ENCODE data around the gene ATL2. TPM values are rescaled to one million over a fixed set of nuclear protein-coding genes. Genes with fewer than 3 reads are reported as not detected.
"Not testable (repeated sequence)": the region's sequence is repeated elsewhere in the genome, so short reads cannot be mapped to it uniquely, and the experiment has no call there.

The ATL2 gene
- total and polyA plus RNA-seq, 2 experiments from 2014 or later = 28.0 to 72.4 TPM

DNA sequence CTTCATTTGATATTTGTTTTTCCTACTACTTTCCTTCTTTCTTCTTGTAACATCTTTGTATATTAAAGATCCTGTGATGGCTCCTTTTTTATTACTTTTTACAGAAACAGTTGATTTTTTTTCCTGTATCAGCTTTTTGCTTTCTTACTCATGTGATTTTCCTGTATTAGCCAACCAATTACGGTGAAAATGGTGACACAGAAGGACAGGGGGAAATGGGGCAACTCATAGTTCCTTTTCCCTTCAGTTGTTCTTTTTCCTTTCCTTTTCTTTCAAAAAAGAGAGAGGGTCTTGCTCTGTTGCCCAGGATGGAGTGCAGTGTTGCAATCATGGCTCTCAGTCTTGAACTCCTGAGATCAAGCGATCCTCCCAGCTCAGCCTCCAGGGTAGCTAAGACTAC is 117.8 kb downstream of the ATL2 start:
- Histone ChIP-seq H3K4me3 (no peak overlapping the region), H3K4me1 (ENCODE audit: insufficient read depth) (no peaks in the 10 kb centered on the region), H3K9me3 (ENCODE audit: low read depth) (no peaks in the 10 kb centered on the region), H3K36me3 (replicated peaks; ENCODE audit: insufficient read depth, low read depth) (no peaks in the 10 kb centered on the region), H3K9me2 (replicated peaks; ENCODE audit: insufficient read depth) (no peaks in the 10 kb centered on the region), H3K27ac (no peak overlapping the region), H3K27me3 (no peaks in the 10 kb centered on the region), H3K79me2 (no peaks in the 10 kb centered on the region), H4K20me1 (ENCODE audit: insufficient read depth, poor library complexity, severe bottlenecking) (no peaks in the 10 kb centered on the region), H2AFZ (no peak overlapping the region), H3K4me2 (no peak overlapping the region)
- no peak for DNase-seq (ENCODE audit: low spot score)
- WGBS (ENCODE audit: low lambda C conversion rate, missing lambda C conversion rate) = 89% methylated on average over 2 of the region's 2 CpGs
- TF ChIP-seq EZH2 (IDR thresholded peaks at IDR 0.05; ENCODE audit: borderline replicate concordance) (no peak), EZH2phosphoT487 (IDR thresholded peaks at IDR 0.05; ENCODE audit: low read depth, severe bottlenecking, unreplicated experiment) (no peak)

DNA sequence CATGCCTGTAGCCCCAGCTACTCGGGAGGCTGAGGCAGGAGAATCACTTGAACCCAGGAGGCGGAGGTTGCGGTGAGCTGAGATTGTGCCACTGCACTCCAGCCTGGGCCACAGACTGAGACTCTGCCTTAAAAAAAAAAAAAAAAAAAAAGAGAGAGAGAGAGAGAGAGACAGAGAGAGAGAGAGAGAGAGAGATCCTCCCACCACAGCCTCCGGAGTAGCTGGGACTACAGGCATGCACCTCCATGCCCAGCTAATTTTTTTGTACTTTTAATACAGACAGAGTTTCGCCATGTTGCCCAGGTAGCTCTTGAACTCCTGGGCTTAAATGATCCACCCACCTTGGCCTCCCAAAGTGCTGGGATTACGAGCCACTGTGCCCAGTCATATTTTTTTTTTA is 119.4 kb downstream of the ATL2 start:
- not testable (repeated sequence) for H3K79me2 ChIP-seq; H3K36me3 ChIP-seq (replicated peaks; ENCODE audit: insufficient read depth, low read depth); H2AFZ ChIP-seq; H3K4me3 ChIP-seq; H3K9me2 ChIP-seq (replicated peaks; ENCODE audit: insufficient read depth); H3K9me3 ChIP-seq (ENCODE audit: low read depth); DNase-seq (ENCODE audit: low spot score); H3K4me1 ChIP-seq (ENCODE audit: insufficient read depth); H3K4me2 ChIP-seq; H3K27me3 ChIP-seq; H4K20me1 ChIP-seq (ENCODE audit: insufficient read depth, poor library complexity, severe bottlenecking); H3K27ac ChIP-seq
- 94% methylated on average over 6 of the region's 6 CpGs for whole genome bisulfite sequencing (ENCODE audit: low lambda C conversion rate, missing lambda C conversion rate)

DNA sequence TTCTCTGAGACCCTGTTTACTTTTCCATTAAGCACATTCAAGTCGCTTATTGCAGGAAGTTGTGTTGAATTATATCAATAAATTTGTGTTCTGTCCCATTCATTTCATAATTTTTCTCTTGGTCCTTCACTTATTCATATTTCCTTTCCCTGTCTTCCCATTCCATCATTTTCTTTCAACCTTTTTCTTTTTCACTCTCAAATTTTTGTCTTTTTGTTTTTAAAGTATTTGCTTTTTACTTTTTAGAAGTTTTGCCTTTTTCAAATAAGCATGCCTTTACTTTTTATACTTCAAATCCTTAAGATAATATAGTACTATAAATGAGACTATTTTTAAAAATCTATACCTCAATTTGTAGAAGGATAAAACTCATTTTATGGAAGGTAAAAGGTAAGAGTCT is 120.5 kb downstream of the ATL2 start:
- Histone ChIP-seq H3K4me1 (ENCODE audit: insufficient read depth) (no peaks in the 10 kb centered on the region), H3K27me3 (no peaks in the 10 kb centered on the region), H3K4me2 (no peak overlapping the region), H3K9me3 (ENCODE audit: low read depth) (no peaks in the 10 kb centered on the region), H3K27ac (no peak overlapping the region), H3K9me2 (replicated peaks; ENCODE audit: insufficient read depth) (no peaks in the 10 kb centered on the region), H3K36me3 (replicated peaks; ENCODE audit: insufficient read depth, low read depth) (no peaks in the 10 kb centered on the region), H4K20me1 (ENCODE audit: insufficient read depth, poor library complexity, severe bottlenecking) (no peaks in the 10 kb centered on the region), H3K4me3 (no peak overlapping the region), H3K79me2 (no peaks in the 10 kb centered on the region), H2AFZ (no peak overlapping the region)
- TF ChIP-seq, protein P1, sequence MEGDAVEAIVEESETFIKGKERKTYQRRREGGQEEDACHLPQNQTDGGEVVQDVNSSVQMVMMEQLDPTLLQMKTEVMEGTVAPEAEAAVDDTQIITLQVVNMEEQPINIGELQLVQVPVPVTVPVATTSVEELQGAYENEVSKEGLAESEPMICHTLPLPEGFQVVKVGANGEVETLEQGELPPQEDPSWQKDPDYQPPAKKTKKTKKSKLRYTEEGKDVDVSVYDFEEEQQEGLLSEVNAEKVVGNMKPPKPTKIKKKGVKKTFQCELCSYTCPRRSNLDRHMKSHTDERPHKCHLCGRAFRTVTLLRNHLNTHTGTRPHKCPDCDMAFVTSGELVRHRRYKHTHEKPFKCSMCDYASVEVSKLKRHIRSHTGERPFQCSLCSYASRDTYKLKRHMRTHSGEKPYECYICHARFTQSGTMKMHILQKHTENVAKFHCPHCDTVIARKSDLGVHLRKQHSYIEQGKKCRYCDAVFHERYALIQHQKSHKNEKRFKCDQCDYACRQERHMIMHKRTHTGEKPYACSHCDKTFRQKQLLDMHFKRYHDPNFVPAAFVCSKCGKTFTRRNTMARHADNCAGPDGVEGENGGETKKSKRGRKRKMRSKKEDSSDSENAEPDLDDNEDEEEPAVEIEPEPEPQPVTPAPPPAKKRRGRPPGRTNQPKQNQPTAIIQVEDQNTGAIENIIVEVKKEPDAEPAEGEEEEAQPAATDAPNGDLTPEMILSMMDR (IDR thresholded peaks at IDR 0.05; ENCODE audit: poor library complexity) = no peak
- TF ChIP-seq EZH2phosphoT487 (IDR thresholded peaks at IDR 0.05; ENCODE audit: low read depth, severe bottlenecking, unreplicated experiment) = no peak
- no peak for TF ChIP-seq EZH2 (IDR thresholded peaks at IDR 0.05; ENCODE audit: borderline replicate concordance)
- WGBS (ENCODE audit: low lambda C conversion rate, missing lambda C conversion rate) = 80% methylated on average over 1 of the region's 1 CpG
- DNase-seq (ENCODE audit: low spot score) = no peak

DNA sequence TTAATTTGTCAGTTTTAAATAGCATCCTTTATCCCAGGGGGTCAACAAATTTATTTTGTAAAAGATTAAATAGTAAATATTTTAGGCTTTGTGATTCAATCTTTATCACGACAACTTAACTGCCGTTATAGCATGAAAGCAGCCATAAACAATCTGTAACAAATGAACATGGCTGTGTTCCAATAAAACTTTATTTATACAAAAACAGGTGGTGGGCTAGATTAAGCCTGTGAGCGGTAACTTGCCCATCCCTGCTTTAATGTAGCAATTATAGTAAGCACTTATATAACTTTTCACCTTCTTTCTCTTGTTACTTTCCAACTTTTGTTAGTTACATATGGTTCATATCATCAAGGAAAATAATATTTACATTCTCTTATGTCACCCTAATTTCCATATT is 121.9 kb downstream of the ATL2 start:
- Histone ChIP-seq H3K4me3 (no peak overlapping the region), H3K9me2 (replicated peaks; ENCODE audit: insufficient read depth) (no peaks in the 10 kb centered on the region), H3K9me3 (ENCODE audit: low read depth) (no peaks in the 10 kb centered on the region), H3K27ac (no peak overlapping the region), H3K79me2 (no peaks in the 10 kb centered on the region), H3K36me3 (replicated peaks; ENCODE audit: insufficient read depth, low read depth) (no peaks in the 10 kb centered on the region), H3K27me3 (no peaks in the 10 kb centered on the region), H3K4me1 (ENCODE audit: insufficient read depth) (no peaks in the 10 kb centered on the region), H4K20me1 (ENCODE audit: insufficient read depth, poor library complexity, severe bottlenecking) (no peaks in the 10 kb centered on the region), H3K4me2 (no peak overlapping the region), H2AFZ (no peak overlapping the region)
- TF ChIP-seq, protein P1 (IDR thresholded peaks at IDR 0.05; ENCODE audit: poor library complexity) = no peak
- no peak for DNase-seq (ENCODE audit: low spot score)
- 83% methylated on average over 3 of the region's 3 CpGs for WGBS (ENCODE audit: low lambda C conversion rate, missing lambda C conversion rate)

DNA sequence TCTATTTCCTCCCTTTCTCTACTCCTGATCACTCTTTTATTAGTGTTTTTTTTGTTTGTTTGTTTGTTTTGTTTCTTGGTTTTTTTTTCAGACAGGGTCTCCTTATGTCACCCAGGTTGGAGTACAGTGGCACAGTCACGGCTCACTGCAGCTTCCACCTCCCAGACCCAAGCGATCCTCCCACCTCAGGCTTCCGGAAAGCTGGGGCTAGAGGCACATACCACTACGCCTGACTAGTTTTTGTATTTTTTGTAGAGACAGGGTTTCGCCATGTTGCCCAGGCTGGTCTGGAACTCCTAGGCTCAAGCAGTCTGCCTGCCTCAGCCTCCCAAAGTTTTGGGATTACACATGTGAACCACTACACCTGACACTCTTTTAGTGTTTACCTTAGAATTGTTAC is 122.3 kb downstream of the ATL2 start:
- TF ChIP-seq, protein P1 (IDR thresholded peaks at IDR 0.05; ENCODE audit: poor library complexity) = no peak
- TF ChIP-seq EZH2 (IDR thresholded peaks at IDR 0.05; ENCODE audit: borderline replicate concordance) = no peak
- TF ChIP-seq EZH2phosphoT487 (IDR thresholded peaks at IDR 0.05; ENCODE audit: low read depth, severe bottlenecking, unreplicated experiment) = no peak
- no peaks in the 10 kb centered on the region for H3K4me1 ChIP-seq (ENCODE audit: insufficient read depth)
- no peaks in the 10 kb centered on the region for H3K36me3 ChIP-seq (replicated peaks; ENCODE audit: insufficient read depth, low read depth)
- H3K4me2 ChIP-seq = no peak overlapping the region
- 99% methylated on average over 5 of the region's 5 CpGs for WGBS (ENCODE audit: low lambda C conversion rate, missing lambda C conversion rate)
- no peak overlapping the region for H2AFZ ChIP-seq
- H3K27ac ChIP-seq = no peak overlapping the region
- DNase-seq (ENCODE audit: low spot score) = no peak
- H3K4me3 ChIP-seq = no peak overlapping the region
- no peaks in the 10 kb centered on the region for H3K9me3 ChIP-seq (ENCODE audit: low read depth)
- no peaks in the 10 kb centered on the region for H4K20me1 ChIP-seq (ENCODE audit: insufficient read depth, poor library complexity, severe bottlenecking)
- no peaks in the 10 kb centered on the region for H3K79me2 ChIP-seq
- H3K9me2 ChIP-seq (replicated peaks; ENCODE audit: insufficient read depth) = no peaks in the 10 kb centered on the region
- no peaks in the 10 kb centered on the region for H3K27me3 ChIP-seq

All from hepatocyte (in vitro differentiated cells).